ENCODE measurements around the gene CDK7. TPM values are rescaled to one million over a fixed set of nuclear protein-coding genes. Genes with fewer than 3 reads are reported as not detected.
"Not testable (repeated sequence)": the region's sequence is repeated elsewhere in the genome, so short reads cannot be mapped to it uniquely, and the experiment has no call there.

The CDK7 gene
- total and polyA plus RNA-seq, 11 donors: 9.6 to 23.1 (median 14.5) TPM

GRCh38 chr5:69248019-69248418 lies 13.3 kb downstream of the CDK7 start:
- no peak for TF ChIP-seq CTCF (IDR thresholded peaks at IDR 0.05)
- no peak for TF ChIP-seq POLR2A (IDR thresholded peaks at IDR 0.05)
- no peaks in the 10 kb centered on the region for H3K4me1 ChIP-seq
- H3K36me3 ChIP-seq: peaks cover 0 to 7% (median 0%) of the 10 kb centered on the region in 9 donors
- H3K4me3 ChIP-seq: no peak overlapping the region
- ATAC-seq (no peak), DNase-seq (no peak)
- intact Hi-C loops (cut with DNase I): loop anchor here in 2 of 10 donors (5.0 to 10.0 kb wide), 2 partner anchors 36 to 87 kb away; partner anchors contain the start of gene CCDC125 (in 1 of the 2)
- H3K9me3 ChIP-seq: peaks cover 0 to 16% (median 0%) of the 10 kb centered on the region in 12 donors
- no peaks in the 10 kb centered on the region for H3K27me3 ChIP-seq
- no peak overlapping the region for H3K27ac ChIP-seq
- WGBS, 4 donors: 93 to 99% (median 97%) methylated on average over 2 of the region's 2 CpGs

GRCh38 chr5:69250593-69250992 lies 15.9 kb downstream of the CDK7 start:
- H3K9me3 ChIP-seq: peaks cover 0 to 16% (median 0%) of the 10 kb centered on the region in 12 donors
- TF ChIP-seq POLR2A (IDR thresholded peaks at IDR 0.05) (no peak), CTCF (IDR thresholded peaks at IDR 0.05) (no peak)
- H3K36me3 ChIP-seq: peaks cover 0 to 22% (median 9%) of the 10 kb centered on the region in 9 donors
- 94 to 100% (median 96%) methylated on average over 2 of the region's 2 CpGs for WGBS, 4 donors
- H3K27me3 ChIP-seq: no peaks in the 10 kb centered on the region
- DNase-seq (no peak), ATAC-seq (no peak)
- no peak overlapping the region for H3K27ac ChIP-seq
- intact Hi-C loops (cut with DNase I): no loop called here
- H3K4me3 ChIP-seq: no peak overlapping the region
- no peaks in the 10 kb centered on the region for H3K4me1 ChIP-seq

GRCh38 chr5:69252437-69252836 lies 17.8 kb downstream of the CDK7 start:
- ATAC-seq: no peak
- 89 to 95% (median 92%) methylated on average over 3 of the region's 3 CpGs for WGBS, 4 donors
- DNase-seq: no peak
- TF ChIP-seq POLR2A (IDR thresholded peaks at IDR 0.05): no peak
- no peak for TF ChIP-seq CTCF (IDR thresholded peaks at IDR 0.05)
- Histone ChIP-seq H3K9me3 (peaks cover 0 to 13% (median 0%) of the 10 kb centered on the region in 12 donors), H3K27ac (no peak overlapping the region), H3K27me3 (no peaks in the 10 kb centered on the region), H3K4me1 (no peaks in the 10 kb centered on the region), H3K4me3 (no peak overlapping the region), H3K36me3 (peaks cover 0 to 40% (median 27%) of the 10 kb centered on the region in 9 donors)
- intact Hi-C loops (cut with DNase I): no loop called here

DNA sequence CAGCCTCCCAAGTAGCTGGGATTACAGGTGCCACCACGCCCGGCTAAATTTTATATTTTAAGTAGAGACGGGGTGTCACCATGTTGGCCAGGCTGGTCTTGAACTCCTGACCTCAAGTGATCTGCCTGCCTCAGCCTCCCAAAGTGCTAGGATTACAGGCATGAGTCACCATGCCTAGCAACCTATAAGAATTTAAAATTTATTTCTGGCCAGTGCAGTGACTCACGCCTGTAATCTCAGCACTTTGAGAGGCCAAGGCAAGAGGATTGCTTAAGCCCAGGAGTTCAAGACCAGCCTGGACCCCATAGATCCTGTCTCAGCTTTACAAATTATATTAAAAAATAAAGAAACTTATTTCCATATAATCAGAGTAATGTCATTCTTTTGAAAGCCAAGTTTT lies 21.3 kb downstream of the CDK7 start:
- H3K27me3 ChIP-seq; DNase-seq; intact Hi-C loops (cut with DNase I); H3K27ac ChIP-seq; ATAC-seq; H3K4me3 ChIP-seq; H3K9me3 ChIP-seq; H3K4me1 ChIP-seq: not testable (repeated sequence)
- WGBS, 4 donors: 93 to 99% (median 95%) methylated on average over 4 of the region's 4 CpGs
- peaks cover 0 to 73% (median 61%) of the 10 kb centered on the region in 9 donors for H3K36me3 ChIP-seq

GRCh38 chr5:69257577-69257976 lies 22.9 kb downstream of the CDK7 start:
- WGBS, 4 donors: 96 to 100% (median 99%) methylated on average over 1 of the region's 1 CpG
- Histone ChIP-seq H3K9me3 (no peaks in the 10 kb centered on the region), H3K27me3 (no peaks in the 10 kb centered on the region), H3K4me1 (no peaks in the 10 kb centered on the region), H3K27ac (no peak overlapping the region), H3K36me3 (peaks cover 0 to 84% (median 74%) of the 10 kb centered on the region in 9 donors), H3K4me3 (no peak overlapping the region)
- intact Hi-C loops (cut with DNase I): no loop called here
- no peak for TF ChIP-seq POLR2A (IDR thresholded peaks at IDR 0.05)
- ATAC-seq: no peak
- DNase-seq: no peak
